ENCODE data around the gene MICAL1. TPM values are rescaled to one million over a fixed set of nuclear protein-coding genes. Genes with fewer than 3 reads are reported as not detected.

Gene MICAL1
- total and polyA plus RNA-seq, 2 donors (not counting 1 experiment from before 2014, with no cell fraction given), result 202 to 319 TPM

DNA sequence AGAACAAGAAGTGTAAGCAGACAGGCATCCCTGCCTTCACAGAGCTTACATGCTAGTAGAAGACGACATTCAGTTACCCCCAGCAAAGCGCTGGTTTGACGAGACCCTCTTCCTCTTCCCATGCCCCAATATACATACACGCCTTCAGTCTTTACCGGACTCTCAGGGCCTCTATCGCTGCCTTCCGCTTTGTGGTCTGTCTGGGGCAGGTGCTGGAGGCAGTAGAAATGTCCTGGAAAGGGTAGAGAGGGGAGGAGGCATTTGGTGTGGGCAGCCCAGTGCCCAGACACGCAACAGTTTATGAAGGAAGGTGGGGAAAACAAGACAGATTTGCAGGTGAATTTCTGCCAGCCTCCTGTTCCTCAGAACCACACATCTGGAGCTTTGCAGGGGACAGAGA is 9.0 kb downstream of the MICAL1 start:
- Histone ChIP-seq H2AFZ (ENCODE audit: insufficient read depth, low read depth, low read length, poor library complexity, severe bottlenecking) (no peak overlapping the region), H3K27ac (ENCODE audit: low read length in 2 of 2) (no peak overlapping the region), H3K79me2 (ENCODE audit: control insufficient read depth, insufficient read depth, low read length) (peaks cover 16% of the 10 kb centered on the region), H3K9ac (ENCODE audit: low read length) (no peak overlapping the region), H3K27me3 (replicated peaks in 1 of 4; ENCODE audit: control extremely low read depth in 1 of 4, control insufficient read depth in 3 of 4, insufficient read depth in 4 of 4, low read length in 3 of 4) (no peaks in the 10 kb centered on the region), H3K36me3 (replicated peaks in 1 of 2; ENCODE audit: control extremely low read depth in 1 of 2, control insufficient read depth in 1 of 2, extremely low read depth in 1 of 2, insufficient read depth in 2 of 2, low read length in 1 of 2) (peaks cover 0 to 59% of the 10 kb centered on the region in 2 experiments), H4K20me1 (ENCODE audit: control insufficient read depth, insufficient read depth, low read length, poor library complexity, severe bottlenecking) (peaks cover 23% of the 10 kb centered on the region), H3K4me2 (replicated peaks; ENCODE audit: low read depth, low read length, poor library complexity, severe bottlenecking) (no peak overlapping the region), H3K9me3 (ENCODE audit: control extremely low read depth in 1 of 3, control insufficient read depth in 2 of 3, insufficient read depth in 1 of 3, low read length in 2 of 3) (no peaks in the 10 kb centered on the region), H3K4me1 (ENCODE audit: control insufficient read depth in 2 of 2, insufficient read depth in 2 of 2, low read length in 2 of 2) (peaks cover 54 to 61% of the 10 kb centered on the region in 2 donors), H3K4me3 (ENCODE audit: control extremely low read depth in 1 of 5, extremely low read depth in 1 of 5, insufficient read depth in 1 of 5, low read depth in 2 of 5, low read length in 4 of 5) (no peak overlapping the region)
- WGBS (ENCODE audit: insufficient coverage), result 30% methylated on average over 2 of the region's 8 CpGs
- no peaks in the 10 kb centered on the region for H3K9me3 Mint-ChIP-seq (ENCODE audit: insufficient read depth)
- H3K27ac Mint-ChIP-seq, result peak overlapping the region; percentile 67
- ATAC-seq (ENCODE audit: low read depth), result no peak
- intact Hi-C loops (cut with micrococcal nuclease), result no loop called here
- POLR2A ChIA-PET, result interaction anchor here (1.3 kb wide), 1 partner anchor 10 kb away, joined by 7 read pairs; the partner anchor contains the start of gene MICAL1
- no peak for TF ChIP-seq EZH2 (IDR thresholded peaks at IDR 0.05; ENCODE audit: borderline replicate concordance, insufficient read depth, low read depth, low read length, poor library complexity, severe bottlenecking)
- TF ChIP-seq, protein P1, sequence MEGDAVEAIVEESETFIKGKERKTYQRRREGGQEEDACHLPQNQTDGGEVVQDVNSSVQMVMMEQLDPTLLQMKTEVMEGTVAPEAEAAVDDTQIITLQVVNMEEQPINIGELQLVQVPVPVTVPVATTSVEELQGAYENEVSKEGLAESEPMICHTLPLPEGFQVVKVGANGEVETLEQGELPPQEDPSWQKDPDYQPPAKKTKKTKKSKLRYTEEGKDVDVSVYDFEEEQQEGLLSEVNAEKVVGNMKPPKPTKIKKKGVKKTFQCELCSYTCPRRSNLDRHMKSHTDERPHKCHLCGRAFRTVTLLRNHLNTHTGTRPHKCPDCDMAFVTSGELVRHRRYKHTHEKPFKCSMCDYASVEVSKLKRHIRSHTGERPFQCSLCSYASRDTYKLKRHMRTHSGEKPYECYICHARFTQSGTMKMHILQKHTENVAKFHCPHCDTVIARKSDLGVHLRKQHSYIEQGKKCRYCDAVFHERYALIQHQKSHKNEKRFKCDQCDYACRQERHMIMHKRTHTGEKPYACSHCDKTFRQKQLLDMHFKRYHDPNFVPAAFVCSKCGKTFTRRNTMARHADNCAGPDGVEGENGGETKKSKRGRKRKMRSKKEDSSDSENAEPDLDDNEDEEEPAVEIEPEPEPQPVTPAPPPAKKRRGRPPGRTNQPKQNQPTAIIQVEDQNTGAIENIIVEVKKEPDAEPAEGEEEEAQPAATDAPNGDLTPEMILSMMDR (IDR thresholded peaks at IDR 0.05), result no peak
- peaks cover 66% of the 10 kb centered on the region for H3K4me1 Mint-ChIP-seq
- peak; percentile 41 for DNase-seq
- H3K4me3 Mint-ChIP-seq, result no peak overlapping the region
- no peaks in the 10 kb centered on the region for H3K27me3 Mint-ChIP-seq
- CTCF ChIA-PET, result interaction anchor here (1.1 kb wide), 1 partner anchor 9 kb away, joined by 3 read pairs; the partner anchor contains the start of gene MICAL1

DNA sequence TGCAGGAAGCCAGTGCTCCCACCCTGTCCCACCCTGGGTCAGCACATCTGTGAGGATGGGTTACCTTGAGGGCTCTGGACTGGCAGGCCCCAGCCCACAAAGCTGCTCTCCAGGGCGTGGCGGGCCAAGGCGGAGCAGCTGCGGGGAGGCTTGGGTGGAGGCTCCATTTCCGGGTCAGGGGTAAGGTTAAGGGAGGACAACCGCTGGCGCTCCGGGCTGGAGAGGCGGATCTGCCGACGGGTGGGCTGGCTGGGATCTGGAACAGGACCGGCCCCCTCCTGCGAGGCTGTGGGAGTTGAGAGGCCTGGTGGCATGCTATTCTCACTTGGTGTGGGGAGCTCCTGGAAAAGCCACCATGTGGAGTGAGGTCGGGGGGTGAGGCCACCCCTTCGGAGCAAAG is 9.5 kb downstream of the MICAL1 start:
- Mint-ChIP-seq H3K9me3 (ENCODE audit: insufficient read depth) (no peaks in the 10 kb centered on the region), H3K4me3 (no peak overlapping the region), H3K27ac (peak overlapping the region; percentile 67), H3K27me3 (no peaks in the 10 kb centered on the region), H3K4me1 (peaks cover 68% of the 10 kb centered on the region)
- H3K4me3 ChIP-seq (ENCODE audit: control extremely low read depth in 1 of 5, extremely low read depth in 1 of 5, insufficient read depth in 1 of 5, low read depth in 2 of 5, low read length in 4 of 5), result no peak overlapping the region
- peaks cover 18% of the 10 kb centered on the region for H3K79me2 ChIP-seq (ENCODE audit: control insufficient read depth, insufficient read depth, low read length)
- H3K4me1 ChIP-seq (ENCODE audit: control insufficient read depth in 2 of 2, insufficient read depth in 2 of 2, low read length in 2 of 2), result peaks cover 51 to 61% of the 10 kb centered on the region in 2 donors
- ATAC-seq (ENCODE audit: low read depth), result no peak
- H4K20me1 ChIP-seq (ENCODE audit: control insufficient read depth, insufficient read depth, low read length, poor library complexity, severe bottlenecking), result peaks cover 28% of the 10 kb centered on the region
- ChIA-PET CTCF (interaction anchor here (1.1 to 2.8 kb wide), 2 partner anchors 9 kb away, joined by 3 to 12 read pairs; partner anchors contain the start of gene MICAL1), POLR2A (interaction anchor here (3.6 kb wide), 1 partner anchor 8 kb away, joined by 26 read pairs; the partner anchor contains the start of gene MICAL1)
- no peaks in the 10 kb centered on the region for H3K9me3 ChIP-seq (ENCODE audit: control extremely low read depth in 1 of 3, control insufficient read depth in 2 of 3, insufficient read depth in 1 of 3, low read length in 2 of 3)
- peaks cover 0 to 56% of the 10 kb centered on the region in 2 experiments for H3K36me3 ChIP-seq (replicated peaks in 1 of 2; ENCODE audit: control extremely low read depth in 1 of 2, control insufficient read depth in 1 of 2, extremely low read depth in 1 of 2, insufficient read depth in 2 of 2, low read length in 1 of 2)
- intact Hi-C loops (cut with micrococcal nuclease), result no loop called here
- WGBS (ENCODE audit: insufficient coverage), result 95% methylated on average over 13 of the region's 15 CpGs
- TF ChIP-seq, protein P1 (IDR thresholded peaks at IDR 0.05), result no peak
- no peak for TF ChIP-seq EZH2 (IDR thresholded peaks at IDR 0.05; ENCODE audit: borderline replicate concordance, insufficient read depth, low read depth, low read length, poor library complexity, severe bottlenecking)
- no peak overlapping the region for H3K27ac ChIP-seq (ENCODE audit: low read length in 2 of 2)
- no peak overlapping the region for H3K4me2 ChIP-seq (replicated peaks; ENCODE audit: low read depth, low read length, poor library complexity, severe bottlenecking)
- peak; percentile 32 for DNase-seq
- H3K27me3 ChIP-seq (replicated peaks in 1 of 4; ENCODE audit: control extremely low read depth in 1 of 4, control insufficient read depth in 3 of 4, insufficient read depth in 4 of 4, low read length in 3 of 4), result no peaks in the 10 kb centered on the region
- H3K9ac ChIP-seq (ENCODE audit: low read length), result no peak overlapping the region
- H2AFZ ChIP-seq (ENCODE audit: insufficient read depth, low read depth, low read length, poor library complexity, severe bottlenecking), result no peak overlapping the region

Measured in B cell (primary cell).